ENCODE results near the gene ZNF25.

GRCh38 chr10:38016354-38016753, 39.9 kb upstream of the ZNF25 start:
- TF ChIP-seq FOXK2 (IDR thresholded peaks at IDR 0.05) (no peak), ELF4 (IDR thresholded peaks at IDR 0.05) (no peak), BHLHE40 (IDR thresholded peaks at IDR 0.05; ENCODE audit: borderline replicate concordance) (no peak), SP1 (IDR thresholded peaks at IDR 0.05) (no peak), HDGF (IDR thresholded peaks at IDR 0.05; ENCODE audit: borderline replicate concordance) (no peak), SUZ12 (IDR thresholded peaks at IDR 0.05) (no peak), NFRKB (IDR thresholded peaks at IDR 0.05) (no peak), FOXM1 (IDR thresholded peaks at IDR 0.05; ENCODE audit: borderline replicate concordance) (no peak), FOXA1 (IDR thresholded peaks at IDR 0.05) (no peak), CTBP1 (IDR thresholded peaks at IDR 0.05; ENCODE audit: borderline replicate concordance) (no peak)
